Spleen (tissue), 11 donors: ENCODE data around the gene FMO1. TPM values are rescaled to one million over a fixed set of nuclear protein-coding genes. Genes with fewer than 3 reads are reported as not detected.
A peak's percentile ranks its signal among the peaks of the same experiment; 100 is the strongest.

Experiments
- DNase-seq: peaks from one replicate; pipeline ENCODE4 v3.0.0-alpha.2; 2020
- H3K27ac ChIP-seq, 8 donors: fragments of 200-600 bp; sonication (generic) in 7 of 8; 1 replicate in 4 of 8; 2 replicates in 4 of 8; pipeline versions ENCODE4 v1.5.0 to v1.8.0; 2016 to 2021; ENCODE audit warnings: inconsistent platforms in 4 of 8, mild to moderate bottlenecking in 4 of 8, moderate library complexity in 1 of 8
- H3K27me3 ChIP-seq, 7 donors: fragments of 200-600 bp; sonication (generic) in 6 of 7; replicated peaks in 1 of 7; 1 replicate in 4 of 7; 2 replicates in 3 of 7; pipeline versions ENCODE4 v1.5.0 to v1.8.0; 2016 to 2021; ENCODE audit warnings: inconsistent platforms in 3 of 7, mild to moderate bottlenecking in 1 of 7
- H3K36me3 ChIP-seq, 6 donors: fragments of 200-600 bp; sonication (generic) in 5 of 6; 1 replicate in 4 of 6; 2 replicates in 2 of 6; pipeline versions ENCODE4 v1.5.0 to v1.8.0; 2016 to 2021; ENCODE audit warnings: inconsistent platforms in 2 of 6
- H3K4me1 ChIP-seq, 6 donors: fragments of 200-600 bp; sonication (generic) in 5 of 6; 1 replicate in 3 of 6; 2 replicates in 3 of 6; pipeline versions ENCODE4 v1.5.0 to v1.8.0; 2016 to 2021; ENCODE audit warnings: inconsistent platforms in 3 of 6
- H3K4me3 ChIP-seq, 8 donors: fragments of 200-600 bp; sonication (generic) in 7 of 8; 1 replicate in 4 of 8; 2 replicates in 4 of 8; pipeline versions ENCODE4 v1.5.0 to v1.8.0; 2016 to 2021; ENCODE audit warnings: inconsistent platforms in 4 of 8, mild to moderate bottlenecking in 4 of 8, moderate library complexity in 2 of 8
- H3K9me3 ChIP-seq, 8 donors: fragments of 200-600 bp; sonication (generic) in 7 of 8; 1 replicate in 4 of 8; 2 replicates in 4 of 8; pipeline versions ENCODE4 v1.5.0 to v1.8.0; 2016 to 2021; ENCODE audit warnings: inconsistent platforms in 4 of 8
- CTCF ChIP-seq, 11 experiments: fragments of 200-600 bp in 7 of 11; fragments of 450-650 bp in 4 of 11; sonication (generic) in 4 of 11; IDR thresholded peaks in 8 of 11; conservative IDR thresholded peaks in 3 of 11; 1 replicate in 7 of 11; 2 replicates in 4 of 11; pipeline versions ENCODE4 v1.4.0 to v1.8.0; 2016 to 2021; ENCODE audit warnings: antibody characterized with exemption in 11 of 11, inconsistent platforms in 4 of 11, mild to moderate bottlenecking in 1 of 11
- POLR2A ChIP-seq, 3 donors: fragments of 450-650 bp; IDR thresholded peaks; one replicate each; pipeline ENCODE4 v1.5.1; 2017; ENCODE audit warnings: antibody characterized with exemption in 3 of 3, mild to moderate bottlenecking in 1 of 3
- POLR2AphosphoS5 ChIP-seq, 3 donors: sonication (generic); formaldehyde crosslinking; IDR thresholded peaks; one replicate each; pipeline ENCODE4 v1.5.1; 2017; ENCODE audit warnings: antibody characterized with exemption in 3 of 3
- WGBS, 5 donors: extraction: QIAGEN DNeasy Blood & Tissue Kit in 3 of 5; methylation state at CpG; one replicate each; pipeline versions ENCODE4 v1.1.5 to v1.1.7; 2013 to 2018; 5-methylcytosine and 5-hydroxymethylcytosine counted together
- intact Hi-C: fragments of 100-400 bp; cut with DNase I; formaldehyde crosslinking; loops from one replicate; pipeline ENCODE4 v1.15.0; 2023; ENCODE audit warnings: low total_unique reads
- polyA plus RNA-seq, 3 donors: library from polyadenylated mRNA; stranded (reverse); fragments of 200-250 nt; gene quantifications; one replicate each; pipeline ENCODE4 v1.2.1, GENCODE V29; 2013
- total RNA-seq, 7 donors: library from RNA; depleted of rRNA in 3 of 7; stranded (reverse); fragments of >200 nt in 3 of 7; fragmentation: NEBNext Ultra II Directional in 4 of 7; extraction: Animal tissue kit (Norgen Biotek cat#: 25700) in 4 of 7; gene quantifications; one replicate each; pipeline versions ENCODE4 v1.1.0 to v1.2.1, GENCODE V29; 2016 to 2021
- donor health status: healthy with polysubstance abuse.
- donor health status: DM: no; HTN: no; CAD: no; lungs with moderate emphysema.
- donor health status: DM: no; HTN: no; CAD: no.
- donor health status: Bipolar disorder and iron deficiency.
- donor health status: healthy.
- donor health status: DM: no; HTN: no; CAD: no.
- donor health status: DM: yes; HTN: yes; CAD: no.

Gene FMO1
- total and polyA plus RNA-seq, 10 donors, result 0.17 to 0.30 (median 0.22) TPM; not detected in 7

GRCh38 chr1:171313319-171313834, 65.1 kb downstream of the FMO1 start:
- TF ChIP-seq CTCF (IDR thresholded peaks at IDR 0.05 in 8 of 11, conservative IDR thresholded peaks at IDR 0.05 in 3 of 11) (no peak), POLR2A (IDR thresholded peaks at IDR 0.05) (no peak), POLR2AphosphoS5 (IDR thresholded peaks at IDR 0.05) (no peak)
- Histone ChIP-seq H3K4me1 (peaks cover 0 to 24% (median 12%) of the 10 kb centered on the region in 6 donors), H3K36me3 (peaks cover 0 to 6% (median 0%) of the 10 kb centered on the region in 6 donors), H3K9me3 (peaks cover 0 to 8% (median 0%) of the 10 kb centered on the region in 8 donors), H3K27me3 (no peaks in the 10 kb centered on the region), H3K27ac (peak overlapping the region in 7 of 8 donors; percentile 2 to 73 (median 60)), H3K4me3 (peak overlapping the region in 2 of 8 donors; percentile 19 to 57)
- no peak for DNase-seq
- 3 to 19% (median 15%) methylated on average over 1 of the region's 1 CpG for WGBS, 5 donors
- intact Hi-C loops, result loop anchor here (5.0 to 10.0 kb wide), 2 partner anchors 69 to 346 kb away; partner anchors contain the start of gene FMO1

- Histone ChIP-seq H3K36me3 (peaks cover 0 to 11% (median 2%) of the 10 kb centered on the region in 6 donors), H3K27me3 (no peaks in the 10 kb centered on the region), H3K27ac (peak within 1 kb of the TSS in 7 of 8 donors; percentile 33 to 73 (median 68)), H3K4me1 (peaks cover 0 to 24% (median 12%) of the 10 kb centered on the region in 6 donors), H3K9me3 (peaks cover 0 to 13% (median 3%) of the 10 kb centered on the region in 8 donors), H3K4me3 (peak within 1 kb of the TSS in 6 of 8 donors; percentile 11 to 57 (median 16))
- DNase-seq, result peak; percentile 75
- TF ChIP-seq POLR2AphosphoS5 (IDR thresholded peaks at IDR 0.05) (peak in 1 of 3 donors; percentile 80), POLR2A (IDR thresholded peaks at IDR 0.05) (peak in 1 of 3 donors; percentile 15), CTCF (IDR thresholded peaks at IDR 0.05 in 8 of 11, conservative IDR thresholded peaks at IDR 0.05 in 3 of 11) (peak; percentile 83 to 95 (median 91))
- 0 to 1% (median 1%) methylated on average over 10 of the region's 10 CpGs for WGBS, 5 donors
- intact Hi-C loops, result loop anchor here (5.0 to 10.0 kb wide), 2 partner anchors 69 to 347 kb away; partner anchors contain the start of gene FMO1
Observed at GRCh38 chr1:171313835-171314320, 65.6 kb downstream of the FMO1 start, which contains the start of gene FMO4. Gene FMO4, plus strand, starts transcription at chr1:171314183. Its CDS starts 5,643 bp downstream, at chr1:171319826.

GRCh38 chr1:171329251-171329650, 81.0 kb downstream of the FMO1 start:
- whole genome bisulfite sequencing, 5 donors, result 90 to 95% (median 93%) methylated on average over 7 of the region's 7 CpGs
- DNase-seq, result no peak
- intact Hi-C loops, result no loop called here

More at GRCh38 chr1:171329251-171329650, 81.0 kb downstream of the FMO1 start:
- Histone ChIP-seq H3K27ac (no peak overlapping the region), H3K27me3 (no peaks in the 10 kb centered on the region), H3K4me3 (no peak overlapping the region), H3K36me3 (peaks cover 0 to 25% (median 0%) of the 10 kb centered on the region in 6 donors), H3K9me3 (no peaks in the 10 kb centered on the region), H3K4me1 (no peaks in the 10 kb centered on the region)
- TF ChIP-seq POLR2A (IDR thresholded peaks at IDR 0.05) (no peak), CTCF (IDR thresholded peaks at IDR 0.05 in 8 of 11, conservative IDR thresholded peaks at IDR 0.05 in 3 of 11) (no peak), POLR2AphosphoS5 (IDR thresholded peaks at IDR 0.05) (no peak)
